KG1 (cell line): ENCODE measurements around the gene OAS1.

Experiments used
- DNase-seq: peaks from one replicate; lab custom pipeline; 2025; lab: John Stamatoyannopoulos, UW

Gene OAS1

DNA sequence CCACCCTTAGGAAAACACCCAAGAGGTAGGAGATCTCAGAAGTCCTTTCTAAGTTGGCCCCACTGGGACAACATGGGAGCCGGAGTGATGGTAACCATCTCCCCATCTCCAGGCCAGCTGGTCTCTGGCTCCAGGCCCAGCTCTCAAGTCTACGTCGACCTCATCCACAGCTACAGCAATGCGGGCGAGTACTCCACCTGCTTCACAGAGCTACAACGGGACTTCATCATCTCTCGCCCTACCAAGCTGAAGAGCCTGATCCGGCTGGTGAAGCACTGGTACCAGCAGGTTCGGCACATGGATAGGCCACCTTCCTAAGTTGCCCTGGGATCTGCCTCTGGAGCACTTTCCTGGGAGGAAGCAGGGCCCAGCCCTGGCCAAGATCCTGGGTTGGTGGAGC lies 60.5 kb downstream of the OAS1 start:
- DNase-seq: no peak

DNA sequence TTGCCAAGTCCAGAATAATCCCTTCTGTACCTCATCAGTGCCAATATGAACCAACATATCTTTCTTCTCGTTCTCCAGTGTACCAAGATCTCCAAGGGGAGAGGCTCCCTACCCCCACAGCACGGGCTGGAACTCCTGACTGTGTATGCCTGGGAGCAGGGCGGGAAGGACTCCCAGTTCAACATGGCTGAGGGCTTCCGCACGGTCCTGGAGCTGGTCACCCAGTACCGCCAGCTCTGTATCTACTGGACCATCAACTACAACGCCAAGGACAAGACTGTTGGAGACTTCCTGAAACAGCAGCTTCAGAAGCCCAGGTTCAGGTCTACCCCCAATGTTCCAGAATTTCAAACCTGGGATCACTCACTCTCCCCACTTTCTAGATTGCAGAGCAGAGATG lies 61.1 kb downstream of the OAS1 start:
- DNase-seq: no peak
